Measurements from ENCODE around the gene PAPPA2. TPM values are rescaled to one million over a fixed set of nuclear protein-coding genes. Genes with fewer than 3 reads are reported as not detected.
"Not testable (repeated sequence)": the region's sequence is repeated elsewhere in the genome, so short reads cannot be mapped to it uniquely, and the experiment has no call there.

PAPPA2 gene
- total RNA-seq (2014; rRNA removed): 0.06 TPM in 2 replicates
- not detected for polyA plus RNA-seq (2012)

GRCh38 chr1:176462674-176463378 is at the start of gene PAPPA2:
Gene PAPPA2 (plus strand): TSS chr1:176463175. CDS start chr1:176556323, 93,148 bp downstream.
- DNase-seq (ENCODE audit: low read depth): no peak

- DNase-seq (ENCODE audit: low read depth): no peak
These were observed 46.2 kb upstream of the PAPPA2 start for GRCh38 chr1:176416777-176417176.

GRCh38 chr1:176419608-176420007 is 43.4 kb upstream of the PAPPA2 start:
- DNase-seq (ENCODE audit: low read depth): not testable (repeated sequence)

- DNase-seq (ENCODE audit: low read depth): no peak
These were observed 28.7 kb upstream of the PAPPA2 start for GRCh38 chr1:176434234-176434633.

GRCh38 chr1:176436251-176436650 is 26.7 kb upstream of the PAPPA2 start:
- no peak for DNase-seq (ENCODE audit: low read depth)

GRCh38 chr1:176440176-176440575 is 22.8 kb upstream of the PAPPA2 start:
- no peak for DNase-seq (ENCODE audit: low read depth)

- DNase-seq (ENCODE audit: low read depth): no peak
These were observed 18.7 kb upstream of the PAPPA2 start for GRCh38 chr1:176444286-176444685.

GRCh38 chr1:176445402-176445801 is 17.6 kb upstream of the PAPPA2 start:
- DNase-seq (ENCODE audit: low read depth): no peak

GRCh38 chr1:176448340-176448739 is 14.6 kb upstream of the PAPPA2 start:
- DNase-seq (ENCODE audit: low read depth): no peak

- DNase-seq (ENCODE audit: low read depth): no peak
These were observed 12.4 kb upstream of the PAPPA2 start for GRCh38 chr1:176450526-176450925.

- DNase-seq (ENCODE audit: low read depth): not testable (repeated sequence)
These were observed 11.2 kb upstream of the PAPPA2 start for GRCh38 chr1:176451741-176452140.

GRCh38 chr1:176456795-176457194 is 6.2 kb upstream of the PAPPA2 start:
- no peak for DNase-seq (ENCODE audit: low read depth)

GRCh38 chr1:176460544-176461336 is 2.2 kb upstream of the PAPPA2 start:
- no peak for DNase-seq (ENCODE audit: low read depth)

- DNase-seq (ENCODE audit: low read depth): no peak
These were observed 1.4 kb upstream of the PAPPA2 start for GRCh38 chr1:176461576-176461975.

- no peak for DNase-seq (ENCODE audit: low read depth)
These were observed 3.5 kb downstream of the PAPPA2 start for GRCh38 chr1:176466514-176466913.

- no peak for DNase-seq (ENCODE audit: low read depth)
These were observed 6.6 kb downstream of the PAPPA2 start for GRCh38 chr1:176469450-176470010.

- no peak for DNase-seq (ENCODE audit: low read depth)
These were observed 8.6 kb downstream of the PAPPA2 start for GRCh38 chr1:176471338-176472121.

- DNase-seq (ENCODE audit: low read depth): no peak
These were observed 17.0 kb downstream of the PAPPA2 start for GRCh38 chr1:176479971-176480370.

- DNase-seq (ENCODE audit: low read depth): no peak
These were observed 17.8 kb downstream of the PAPPA2 start for GRCh38 chr1:176480750-176481149.

- DNase-seq (ENCODE audit: low read depth): no peak
These were observed 22.1 kb downstream of the PAPPA2 start for GRCh38 chr1:176485083-176485482.

- no peak for DNase-seq (ENCODE audit: low read depth)
These were observed 31.5 kb downstream of the PAPPA2 start for GRCh38 chr1:176494436-176494835.

- no peak for DNase-seq (ENCODE audit: low read depth)
These were observed 36.7 kb downstream of the PAPPA2 start for GRCh38 chr1:176499671-176500070.

All from LHCN-M2 (cell line).